Measurements from ENCODE around the gene VAPA. TPM values are rescaled to one million over a fixed set of nuclear protein-coding genes. Genes with fewer than 3 reads are reported as not detected.
A peak's percentile ranks its signal among the peaks of the same experiment; 100 is the strongest.

VAPA gene
- total and polyA plus RNA-seq, 9 of the 15 experiments (the other 6 are each of a cell fraction or from before 2014, with no cell fraction given) = 219 to 902 (median 526) TPM

DNA sequence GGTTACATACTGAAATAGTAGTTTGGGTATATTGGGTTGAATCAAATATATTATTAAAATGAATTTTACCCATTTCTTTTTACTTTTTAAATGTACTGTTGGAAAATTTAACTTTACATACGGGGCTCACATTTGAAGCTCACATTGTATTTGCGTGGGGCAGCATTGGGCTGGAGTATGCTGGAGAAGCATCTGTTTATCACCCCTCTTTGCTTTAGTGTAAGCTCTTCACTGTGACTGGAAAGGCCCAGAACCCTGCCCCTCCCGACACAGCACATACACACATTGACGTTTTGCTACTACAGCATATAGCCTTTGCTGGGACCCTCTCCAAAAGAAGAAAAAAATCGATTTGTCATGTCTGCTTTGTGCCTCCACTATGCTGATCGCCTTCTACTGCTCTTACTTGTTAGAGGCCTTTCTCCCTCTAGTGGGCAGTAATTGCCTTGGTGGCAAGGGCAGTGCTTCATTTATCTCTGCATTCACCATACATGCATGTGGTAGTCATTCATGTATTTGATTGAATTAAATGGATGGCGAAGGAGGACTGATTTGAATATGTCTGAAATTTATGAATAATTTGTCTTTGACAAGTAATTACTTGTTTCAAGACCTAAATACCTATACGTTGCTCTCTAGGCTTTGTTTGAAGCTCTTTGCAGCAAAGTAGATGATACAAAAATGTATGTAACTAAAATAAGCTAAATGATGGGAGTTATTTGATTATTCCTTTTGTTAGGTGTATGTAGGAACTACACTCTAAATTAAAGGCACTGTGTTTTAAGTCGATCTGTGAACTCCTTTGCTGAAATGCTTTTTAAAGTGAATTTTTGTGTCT, 37.4 kb downstream of the VAPA start (continued):
- TF ChIP-seq ETV1 (tag; conservative IDR thresholded peaks at IDR 0.05; ENCODE audit: low read depth) (no peak), RBM39 (optimal IDR thresholded peaks at IDR 0.05; ENCODE audit: low read depth, low read length) (no peak), HEY1 (CRISPR knock-in tag; IDR thresholded peaks at IDR 0.05; ENCODE audit: borderline replicate concordance) (no peak), LCOR (CRISPR knock-in tag; IDR thresholded peaks at IDR 0.05) (no peak), SMARCA5 (IDR thresholded peaks at IDR 0.05) (peak; percentile 59; the same call in 1 of the 2 replicates), SMAD2 (IDR thresholded peaks at IDR 0.05; ENCODE audit: low read depth, low read length) (no peak), ZNF384 (IDR thresholded peaks at IDR 0.05; ENCODE audit: low read depth, low read length) (peak; percentile 53; the same call in 1 of the 2 replicates), KLF13 (tag; IDR thresholded peaks at IDR 0.05; ENCODE audit: borderline replicate concordance, low read depth) (no peak), RBFOX2 (IDR thresholded peaks at IDR 0.05; ENCODE audit: low read depth, low read length) (no peak), SRSF7 (optimal IDR thresholded peaks at IDR 0.05; ENCODE audit: low read depth, low read length) (no peak), SP2 (IDR thresholded peaks at IDR 0.05; ENCODE audit: extremely low read depth, low read depth, low read length, poor library complexity, severe bottlenecking) (no peak), FUS (optimal IDR thresholded peaks at IDR 0.05; ENCODE audit: low read depth, low read length) (no peak), ZNF79 (CRISPR knock-in tag; IDR thresholded peaks at IDR 0.05; ENCODE audit: low read depth) (no peak), BMI1 (IDR thresholded peaks at IDR 0.05; ENCODE audit: low read length) (no peak), ZNF436 (CRISPR knock-in tag; IDR thresholded peaks at IDR 0.05) (no peak)
- TF ChIP-seq, protein P1, sequence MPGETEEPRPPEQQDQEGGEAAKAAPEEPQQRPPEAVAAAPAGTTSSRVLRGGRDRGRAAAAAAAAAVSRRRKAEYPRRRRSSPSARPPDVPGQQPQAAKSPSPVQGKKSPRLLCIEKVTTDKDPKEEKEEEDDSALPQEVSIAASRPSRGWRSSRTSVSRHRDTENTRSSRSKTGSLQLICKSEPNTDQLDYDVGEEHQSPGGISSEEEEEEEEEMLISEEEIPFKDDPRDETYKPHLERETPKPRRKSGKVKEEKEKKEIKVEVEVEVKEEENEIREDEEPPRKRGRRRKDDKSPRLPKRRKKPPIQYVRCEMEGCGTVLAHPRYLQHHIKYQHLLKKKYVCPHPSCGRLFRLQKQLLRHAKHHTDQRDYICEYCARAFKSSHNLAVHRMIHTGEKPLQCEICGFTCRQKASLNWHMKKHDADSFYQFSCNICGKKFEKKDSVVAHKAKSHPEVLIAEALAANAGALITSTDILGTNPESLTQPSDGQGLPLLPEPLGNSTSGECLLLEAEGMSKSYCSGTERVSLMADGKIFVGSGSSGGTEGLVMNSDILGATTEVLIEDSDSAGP (CRISPR knock-in tag; IDR thresholded peaks at IDR 0.05) = no peak
- TF ChIP-seq, protein P2, sequence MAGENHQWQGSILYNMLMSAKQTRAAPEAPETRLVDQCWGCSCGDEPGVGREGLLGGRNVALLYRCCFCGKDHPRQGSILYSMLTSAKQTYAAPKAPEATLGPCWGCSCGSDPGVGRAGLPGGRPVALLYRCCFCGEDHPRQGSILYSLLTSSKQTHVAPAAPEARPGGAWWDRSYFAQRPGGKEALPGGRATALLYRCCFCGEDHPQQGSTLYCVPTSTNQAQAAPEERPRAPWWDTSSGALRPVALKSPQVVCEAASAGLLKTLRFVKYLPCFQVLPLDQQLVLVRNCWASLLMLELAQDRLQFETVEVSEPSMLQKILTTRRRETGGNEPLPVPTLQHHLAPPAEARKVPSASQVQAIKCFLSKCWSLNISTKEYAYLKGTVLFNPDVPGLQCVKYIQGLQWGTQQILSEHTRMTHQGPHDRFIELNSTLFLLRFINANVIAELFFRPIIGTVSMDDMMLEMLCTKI (IDR thresholded peaks at IDR 0.05; ENCODE audit: partially characterized antibody) = no peak
- TF ChIP-seq, protein P3, sequence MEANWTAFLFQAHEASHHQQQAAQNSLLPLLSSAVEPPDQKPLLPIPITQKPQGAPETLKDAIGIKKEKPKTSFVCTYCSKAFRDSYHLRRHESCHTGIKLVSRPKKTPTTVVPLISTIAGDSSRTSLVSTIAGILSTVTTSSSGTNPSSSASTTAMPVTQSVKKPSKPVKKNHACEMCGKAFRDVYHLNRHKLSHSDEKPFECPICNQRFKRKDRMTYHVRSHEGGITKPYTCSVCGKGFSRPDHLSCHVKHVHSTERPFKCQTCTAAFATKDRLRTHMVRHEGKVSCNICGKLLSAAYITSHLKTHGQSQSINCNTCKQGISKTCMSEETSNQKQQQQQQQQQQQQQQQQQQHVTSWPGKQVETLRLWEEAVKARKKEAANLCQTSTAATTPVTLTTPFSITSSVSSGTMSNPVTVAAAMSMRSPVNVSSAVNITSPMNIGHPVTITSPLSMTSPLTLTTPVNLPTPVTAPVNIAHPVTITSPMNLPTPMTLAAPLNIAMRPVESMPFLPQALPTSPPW (CRISPR knock-in tag; IDR thresholded peaks at IDR 0.05) = no peak
- TF ChIP-seq, protein P4, sequence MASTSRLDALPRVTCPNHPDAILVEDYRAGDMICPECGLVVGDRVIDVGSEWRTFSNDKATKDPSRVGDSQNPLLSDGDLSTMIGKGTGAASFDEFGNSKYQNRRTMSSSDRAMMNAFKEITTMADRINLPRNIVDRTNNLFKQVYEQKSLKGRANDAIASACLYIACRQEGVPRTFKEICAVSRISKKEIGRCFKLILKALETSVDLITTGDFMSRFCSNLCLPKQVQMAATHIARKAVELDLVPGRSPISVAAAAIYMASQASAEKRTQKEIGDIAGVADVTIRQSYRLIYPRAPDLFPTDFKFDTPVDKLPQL (IDR thresholded peaks at IDR 0.05; ENCODE audit: extremely low read depth, insufficient read length) = no peak
- TF ChIP-seq, protein P5, sequence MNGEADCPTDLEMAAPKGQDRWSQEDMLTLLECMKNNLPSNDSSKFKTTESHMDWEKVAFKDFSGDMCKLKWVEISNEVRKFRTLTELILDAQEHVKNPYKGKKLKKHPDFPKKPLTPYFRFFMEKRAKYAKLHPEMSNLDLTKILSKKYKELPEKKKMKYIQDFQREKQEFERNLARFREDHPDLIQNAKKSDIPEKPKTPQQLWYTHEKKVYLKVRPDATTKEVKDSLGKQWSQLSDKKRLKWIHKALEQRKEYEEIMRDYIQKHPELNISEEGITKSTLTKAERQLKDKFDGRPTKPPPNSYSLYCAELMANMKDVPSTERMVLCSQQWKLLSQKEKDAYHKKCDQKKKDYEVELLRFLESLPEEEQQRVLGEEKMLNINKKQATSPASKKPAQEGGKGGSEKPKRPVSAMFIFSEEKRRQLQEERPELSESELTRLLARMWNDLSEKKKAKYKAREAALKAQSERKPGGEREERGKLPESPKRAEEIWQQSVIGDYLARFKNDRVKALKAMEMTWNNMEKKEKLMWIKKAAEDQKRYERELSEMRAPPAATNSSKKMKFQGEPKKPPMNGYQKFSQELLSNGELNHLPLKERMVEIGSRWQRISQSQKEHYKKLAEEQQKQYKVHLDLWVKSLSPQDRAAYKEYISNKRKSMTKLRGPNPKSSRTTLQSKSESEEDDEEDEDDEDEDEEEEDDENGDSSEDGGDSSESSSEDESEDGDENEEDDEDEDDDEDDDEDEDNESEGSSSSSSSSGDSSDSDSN (IDR thresholded peaks at IDR 0.05; ENCODE audit: borderline replicate concordance in 1 of 2, low read depth in 2 of 2, low read length in 2 of 2) = no peak
